Endothelial cell of umbilical vein (primary cell): ENCODE data around the gene TKTL1. TPM values are rescaled to one million over a fixed set of nuclear protein-coding genes. Genes with fewer than 3 reads are reported as not detected.
A peak's percentile ranks its signal among the peaks of the same experiment; 100 is the strongest.

Experiments
- BruUV-seq: library from RNA; stranded (reverse); fragments of 400-500 nt; replicated peaks from 2 replicates; lab custom pipeline; 2021; lab: Mats Ljungman, UMichigan
- CTCF ChIA-PET: fragments of 300-600, 350-600 bp; sonication (Branson Sonifier 250); formaldehyde crosslinking; loops from one replicate; lab custom pipeline; 2021; ENCODE audit warnings: antibody characterized with exemption, inconsistent platforms; lab: Charles Lee
- POLR2A ChIA-PET: fragments of 300-600, 350-600 bp; sonication (Branson Sonifier 250); formaldehyde crosslinking; loops from one replicate; lab custom pipeline; 2021; ENCODE audit warnings: antibody characterized with exemption, inconsistent platforms; lab: Charles Lee
- DNase-seq: peaks from one replicate; pipeline ENCODE4 v3.0.0-alpha.2; 2011; ENCODE audit warnings: low read depth, low spot score
- FAIRE-seq: peaks from 2 replicates; lab custom pipeline; 2011; peaks lifted over from hg19 to GRCh38; lab: Jason Lieb, UNC
- H2AFZ ChIP-seq: 2 replicates; pipeline ENCODE4 v1.6.0; 2012; ENCODE audit warnings: low read depth, low read length, control low read depth, inconsistent platforms
- H3K27ac ChIP-seq: 2 replicates; pipeline ENCODE4 v1.5.1; 2011; ENCODE audit warnings: low read depth, mild to moderate bottlenecking, control low read depth, low read length, moderate library complexity; ENCODE audit not compliant: insufficient read depth
- H3K27me3 ChIP-seq, 2 experiments: 2 replicates each; pipeline versions ENCODE4 v1.6.0 to v1.6.1; 2011; ENCODE audit warnings: low read length in 2 of 2, mixed read lengths in 1 of 2; ENCODE audit not compliant: control insufficient read depth in 2 of 2, insufficient read depth in 2 of 2
- H3K36me3 ChIP-seq, 2 experiments: 2 replicates in 1 of 2; 3 replicates in 1 of 2; pipeline ENCODE4 v1.5.1; 2011; ENCODE audit warnings: low read length in 2 of 2, mild to moderate bottlenecking in 1 of 2, moderate library complexity in 1 of 2; ENCODE audit not compliant: control insufficient read depth in 2 of 2, insufficient read depth in 2 of 2; ENCODE audit errors: extremely low read depth in 1 of 2
- H3K4me1 ChIP-seq: 3 replicates; pipeline ENCODE4 v1.5.1; 2011; ENCODE audit warnings: mild to moderate bottlenecking, low read length; ENCODE audit not compliant: control insufficient read depth, insufficient read depth; ENCODE audit errors: extremely low read depth
- H3K4me2 ChIP-seq: 2 replicates; pipeline ENCODE4 v1.6.1; 2011; ENCODE audit warnings: low read length, control low read depth, mixed read lengths; ENCODE audit not compliant: insufficient read depth
- H3K4me3 ChIP-seq, 3 experiments: fragments of 200-600 bp in 1 of 3; sonication (generic), shearing (Covaris generic) in 1 of 3; replicated peaks in 1 of 3; 2 replicates each; pipeline ENCODE4 v1.5.1; 2011 to 2016; ENCODE audit warnings: control low read depth in 3 of 3, low read length in 3 of 3, mild to moderate bottlenecking in 2 of 3, inconsistent platforms in 1 of 3, low read depth in 1 of 3, moderate library complexity in 1 of 3; ENCODE audit not compliant: insufficient read depth in 1 of 3
- H3K79me2 ChIP-seq: 2 replicates; pipeline ENCODE4 v1.6.0; 2012; ENCODE audit warnings: low read length, inconsistent platforms; ENCODE audit not compliant: control insufficient read depth, insufficient read depth
- H3K9ac ChIP-seq: replicated peaks from 2 replicates; pipeline ENCODE3; 2011; ENCODE audit warnings: low read length, control low read depth; ENCODE audit not compliant: insufficient read depth; ENCODE audit errors: extremely low read depth
- H3K9me1 ChIP-seq: replicated peaks from 3 replicates; pipeline ENCODE4 v1.6.0; 2011; ENCODE audit warnings: mild to moderate bottlenecking, low read length; ENCODE audit not compliant: control insufficient read depth, insufficient read depth; ENCODE audit errors: extremely low read depth
- H3K9me3 ChIP-seq: replicated peaks from 2 replicates; pipeline ENCODE4 v1.5.1; 2012; ENCODE audit warnings: low read length, inconsistent platforms; ENCODE audit not compliant: control insufficient read depth, insufficient read depth
- H4K20me1 ChIP-seq: replicated peaks from 2 replicates; pipeline ENCODE3; 2011; ENCODE audit warnings: mild to moderate bottlenecking, low read length; ENCODE audit not compliant: control insufficient read depth, insufficient read depth; ENCODE audit errors: extremely low read depth
- CTCF ChIP-seq, 2 donors: IDR thresholded peaks; 1 replicate in 1 of 2; 2 replicates in 1 of 2; pipeline ENCODE4 v1.5.1; 2011; ENCODE audit warnings: low read length in 2 of 2, mild to moderate bottlenecking in 2 of 2, moderate library complexity in 2 of 2, control low read depth in 1 of 2, inconsistent platforms in 1 of 2, low read depth in 1 of 2; ENCODE audit not compliant: insufficient read depth in 1 of 2; ENCODE audit errors: extremely low read depth in 1 of 2
- EZH2 ChIP-seq: IDR thresholded peaks from 2 replicates; pipeline ENCODE4 v1.6.1; 2012; ENCODE audit warnings: borderline replicate concordance, low read depth, mild to moderate bottlenecking, moderate library complexity, low read length, inconsistent platforms; ENCODE audit not compliant: severe bottlenecking
- dilution Hi-C: fragments of 300-500 bp; cut with MboI; formaldehyde crosslinking; loops from one replicate; pipeline ENCODE4 v1.15.0; 2019; ENCODE audit warnings: low sequenced_read_pairs; ENCODE audit not compliant: extremely low pct_ligation_motif_present
- intact Hi-C: fragments of 100-400 bp; cut with micrococcal nuclease; formaldehyde crosslinking; loops from one replicate; pipeline ENCODE4 v1.10.0; 2022
- polyA plus RNA-seq, 4 experiments: library from polyadenylated mRNA; depleted of rRNA in 3 of 4; stranded (reverse) in 3 of 4; unstranded in 1 of 4; fragments of >200 nt; gene quantifications; 2 replicates each; pipeline versions ENCODE4 v1.2.1 to v1.2.3, GENCODE V29; 2011 to 2012; ENCODE audit warnings: missing spikeins in 1 of 4
- total RNA-seq: library from RNA; stranded (reverse); gene quantifications from 2 replicates; pipeline ENCODE4 v1.2.3, GENCODE V29; 2021

Gene TKTL1
- total and polyA plus RNA-seq, 2 donors (not counting 3 experiments of a cell fraction or from before 2014, with no cell fraction given): 0.03 TPM; not detected in 1

- no peaks in the 10 kb centered on the region for H3K9me1 ChIP-seq
- H3K4me1 ChIP-seq: peaks cover 23% of the 10 kb centered on the region
- ChIA-PET CTCF (interaction anchor here (0.8 to 2.4 kb wide), 16 partner anchors 8 to 402 kb away, joined by 3 to 24 read pairs (median 3); partner anchors contain the start of genes FAM3A, FAM50A, HCFC1 and PLXNA3), POLR2A (interaction anchor here (0.9 to 1.0 kb wide), 2 partner anchors 24 to 28 kb away, joined by 3 read pairs; no protein-coding TSS in a partner anchor)
- no TSS peak for BruUV-seq
- peak overlapping the region; percentile 26 for H2AFZ ChIP-seq
- H4K20me1 ChIP-seq: no peaks in the 10 kb centered on the region
- FAIRE-seq (peak; percentile 89), DNase-seq (peak; percentile 70)
- intact Hi-C loops: loop anchor here (1.0 to 5.0 kb wide), 2 partner anchors 34 to 161 kb away; partner anchors contain the start of gene DNASE1L1
- dilution Hi-C loops: no loop called here
- H3K27me3 ChIP-seq: no peaks in the 10 kb centered on the region
- H3K4me2 ChIP-seq: peak overlapping the region; percentile 18
- H3K4me3 ChIP-seq: peak overlapping the region; percentile 5 to 50 (median 9)
- peak overlapping the region; percentile 4 for H3K9ac ChIP-seq
- H3K79me2 ChIP-seq: peaks cover 25% of the 10 kb centered on the region
- H3K27ac ChIP-seq: peak overlapping the region; percentile 45
- no peaks in the 10 kb centered on the region for H3K9me3 ChIP-seq
- H3K36me3 ChIP-seq: no peaks in the 10 kb centered on the region
- TF ChIP-seq CTCF (IDR thresholded peaks at IDR 0.05; ENCODE audit: extremely low read depth in 1 of 2, insufficient read depth in 1 of 2, low read depth in 1 of 2, low read length in 2 of 2): peak; percentile 51 to 55
- TF ChIP-seq EZH2: no peak
These were observed 78.0 kb downstream of the TKTL1 start for GRCh38 chrX:154373340-154374306.
